Sigmoid colon (tissue), 3 donors: Measurements from ENCODE around the gene ZNF319.

Source experiments
- CTCF ChIP-seq, 4 experiments: fragments of 450-650 bp in 3 of 4; fragments of 200-600 bp in 1 of 4; IDR thresholded peaks; one replicate each; pipeline ENCODE4 v1.5.1; 2016 to 2019; ENCODE audit warnings: antibody characterized with exemption in 4 of 4, mild to moderate bottlenecking in 3 of 4, moderate library complexity in 2 of 4
- POLR2A ChIP-seq, 2 donors: fragments of 450-650 bp; IDR thresholded peaks; one replicate each; pipeline ENCODE4 v1.6.1; 2016; ENCODE audit warnings: antibody characterized with exemption in 2 of 2, mild to moderate bottlenecking in 2 of 2, moderate library complexity in 2 of 2

- no peak for TF ChIP-seq CTCF (IDR thresholded peaks at IDR 0.05)
- no peak for TF ChIP-seq POLR2A (IDR thresholded peaks at IDR 0.05)
Observed at GRCh38 chr16:57998992-57999365, 1.5 kb downstream of the ZNF319 start.
